Naive thymus-derived CD4-positive, alpha-beta T cell (primary cell): ENCODE results near the gene INSL3. TPM values are rescaled to one million over a fixed set of nuclear protein-coding genes. Genes with fewer than 3 reads are reported as not detected.
A peak's percentile ranks its signal among the peaks of the same experiment; 100 is the strongest.

Experiments
- ATAC-seq: fragments of 150-1000 bp; cut with Tn5 transposase; 2 replicates; pipeline ENCODE4 v1.10.0; 2021; ENCODE audit warnings: mild to moderate bottlenecking, moderate library complexity
- CTCF ChIA-PET: fragments of 350-600 bp; sonication (Branson Sonifier 250); formaldehyde crosslinking; loops from one replicate; lab custom pipeline; 2021; ENCODE audit warnings: antibody characterized with exemption; lab: Charles Lee
- POLR2A ChIA-PET: fragments of 350-600 bp; sonication (Branson Sonifier 250); formaldehyde crosslinking; loops from one replicate; lab custom pipeline; 2021; ENCODE audit warnings: antibody characterized with exemption, inconsistent platforms; lab: Charles Lee
- DNase-seq, 9 donors: peaks; one replicate each; pipeline versions ENCODE4 v3.0.0 to v3.0.0-alpha.2; 2020 to 2022; ENCODE audit warnings: mixed read lengths in 1 of 9
- H3K27ac ChIP-seq: one replicate; pipeline ENCODE4 v1.7.0; 2013; ENCODE audit warnings: mild to moderate bottlenecking, low read depth, low read length, moderate library complexity
- H3K27me3 ChIP-seq, 2 donors: one replicate each; pipeline ENCODE4 v1.7.0; 2013; ENCODE audit warnings: low read length in 2 of 2, mild to moderate bottlenecking in 2 of 2, moderate library complexity in 2 of 2; ENCODE audit not compliant: control insufficient read depth in 2 of 2, insufficient read depth in 2 of 2
- H3K36me3 ChIP-seq, 3 experiments: 1 replicate in 2 of 3; 2 replicates in 1 of 3; pipeline ENCODE4 v1.7.0; 2013; ENCODE audit warnings: low read length in 3 of 3, mild to moderate bottlenecking in 3 of 3, moderate library complexity in 1 of 3; ENCODE audit not compliant: insufficient read depth in 3 of 3, control insufficient read depth in 2 of 3
- H3K4me1 ChIP-seq, 2 donors: one replicate each; pipeline ENCODE4 v1.7.0; 2013; ENCODE audit warnings: low read length in 2 of 2, mild to moderate bottlenecking in 2 of 2, moderate library complexity in 1 of 2; ENCODE audit not compliant: control insufficient read depth in 2 of 2, insufficient read depth in 2 of 2
- H3K4me3 ChIP-seq: 2 replicates; pipeline ENCODE4 v1.7.0; 2013; ENCODE audit warnings: mild to moderate bottlenecking, low read length
- H3K9me3 ChIP-seq, 3 experiments: 1 replicate in 2 of 3; 2 replicates in 1 of 3; pipeline ENCODE4 v1.7.0; 2013; ENCODE audit warnings: low read length in 3 of 3; ENCODE audit not compliant: control insufficient read depth in 2 of 3
- H3K27ac Mint-ChIP-seq, 9 donors: one replicate each; pipeline ENCODE4 v1.8.0; 2020 to 2022; ENCODE audit warnings: mixed read lengths in 9 of 9, mild to moderate bottlenecking in 8 of 9, moderate library complexity in 5 of 9, inconsistent platforms in 2 of 9
- H3K27me3 Mint-ChIP-seq, 5 donors: one replicate each; pipeline ENCODE4 v1.8.0; 2021 to 2022; ENCODE audit warnings: mixed read lengths in 5 of 5, mild to moderate bottlenecking in 1 of 5
- H3K36me3 Mint-ChIP-seq, 5 donors: one replicate each; pipeline ENCODE4 v1.8.0; 2020 to 2022; ENCODE audit warnings: mixed read lengths in 5 of 5, mild to moderate bottlenecking in 3 of 5, inconsistent platforms in 1 of 5
- H3K4me1 Mint-ChIP-seq, 7 donors: one replicate each; pipeline ENCODE4 v1.8.0; 2020 to 2022; ENCODE audit warnings: mixed read lengths in 7 of 7, mild to moderate bottlenecking in 3 of 7, inconsistent platforms in 1 of 7
- H3K4me3 Mint-ChIP-seq, 10 donors: one replicate each; pipeline ENCODE4 v1.8.0; 2020 to 2022; ENCODE audit warnings: mild to moderate bottlenecking in 10 of 10, mixed read lengths in 10 of 10, moderate library complexity in 6 of 10, inconsistent platforms in 2 of 10
- H3K9me3 Mint-ChIP-seq, 11 donors: one replicate each; pipeline ENCODE4 v1.8.0; 2020 to 2022; ENCODE audit warnings: mixed read lengths in 11 of 11, mild to moderate bottlenecking in 4 of 11, inconsistent platforms in 1 of 11, moderate library complexity in 1 of 11
- intact Hi-C, 2 donors: fragments of 100-400 bp; cut with micrococcal nuclease; formaldehyde crosslinking; loops; one replicate each; pipeline ENCODE4 v1.15.1; 2023
- polyA plus RNA-seq, 2 donors: library from polyadenylated mRNA; unstranded; fragments of 300-500 nt; fragmentation: Illumina TruSeq; gene quantifications; one replicate each; pipeline ENCODE4 v1.2.3, GENCODE V29; 2021
- total RNA-seq, 6 experiments: library from RNA in 5 of 6; stranded (reverse) in 5 of 6; gene quantifications; 1 replicate in 5 of 6; 2 replicates in 1 of 6; pipeline ENCODE4 v1.2.3 and lab custom pipeline; 2021 to 2026

The INSL3 gene
- total and polyA plus RNA-seq, 7 experiments from 2014 or later: 2.0 to 11.1 (median 6.2) TPM

- intact Hi-C loops: no loop called here
- Mint-ChIP-seq H3K4me1 (peaks cover 0 to 20% (median 7%) of the 10 kb centered on the region in 7 donors), H3K9me3 (peaks cover 0 to 2% (median 0%) of the 10 kb centered on the region in 11 donors), H3K27me3 (no peaks in the 10 kb centered on the region), H3K36me3 (peaks cover 5 to 57% (median 13%) of the 10 kb centered on the region in 5 donors), H3K27ac (peak overlapping the region in 4 of 9 donors; percentile 7 to 59 (median 16)), H3K4me3 (no peak overlapping the region)
- Histone ChIP-seq H3K4me3 (no peak overlapping the region), H3K9me3 (no peaks in the 10 kb centered on the region), H3K36me3 (peaks cover 19 to 88% (median 35%) of the 10 kb centered on the region in 3 experiments), H3K27me3 (no peaks in the 10 kb centered on the region), H3K27ac (no peak overlapping the region), H3K4me1 (no peaks in the 10 kb centered on the region)
- ATAC-seq: no peak
- DNase-seq: no peak
- CTCF ChIA-PET: no interaction called here
- POLR2A ChIA-PET: interaction anchor here (0.9 kb wide), 1 partner anchor 20 kb away, joined by 5 read pairs; no protein-coding TSS in a partner anchor
Measured at GRCh38 chr19:17829855-17830566, 8.7 kb upstream of the INSL3 start.

- Histone ChIP-seq H3K36me3 (peaks cover 1 to 62% (median 14%) of the 10 kb centered on the region in 3 experiments), H3K9me3 (no peaks in the 10 kb centered on the region), H3K27ac (no peak overlapping the region), H3K4me1 (no peaks in the 10 kb centered on the region), H3K4me3 (no peak overlapping the region), H3K27me3 (no peaks in the 10 kb centered on the region)
- Mint-ChIP-seq H3K36me3 (peaks cover 4 to 32% (median 7%) of the 10 kb centered on the region in 5 donors), H3K4me1 (peaks cover 0 to 17% (median 5%) of the 10 kb centered on the region in 7 donors), H3K27me3 (no peaks in the 10 kb centered on the region), H3K4me3 (no peak overlapping the region), H3K27ac (peak overlapping the region in 1 of 9 donors; percentile 43), H3K9me3 (peaks cover 0 to 2% (median 0%) of the 10 kb centered on the region in 11 donors)
- ChIA-PET POLR2A (interaction anchor here (0.5 to 0.6 kb wide), 3 partner anchors 25 to 95 kb away, joined by 3 to 6 read pairs (median 3); no protein-coding TSS in a partner anchor), CTCF (no interaction called here)
- ATAC-seq (no peak), DNase-seq (no peak)
- intact Hi-C loops: no loop called here
Measured at GRCh38 chr19:17826508-17827056, 5.3 kb upstream of the INSL3 start.

GRCh38 chr19:17824339-17824738 is 3.0 kb upstream of the INSL3 start:
- POLR2A ChIA-PET: interaction anchor here (0.9 to 1.0 kb wide), 2 partner anchors 16 to 23 kb away, joined by 3 to 5 read pairs; partner anchors contain the start of gene JAK3
- no peak overlapping the region for H3K4me3 Mint-ChIP-seq
- Histone ChIP-seq H3K4me3 (no peak overlapping the region), H3K36me3 (peaks cover 0 to 41% (median 5%) of the 10 kb centered on the region in 3 experiments), H3K27ac (no peak overlapping the region), H3K9me3 (no peaks in the 10 kb centered on the region), H3K4me1 (no peaks in the 10 kb centered on the region), H3K27me3 (no peaks in the 10 kb centered on the region)
- peaks cover 4 to 17% (median 7%) of the 10 kb centered on the region in 5 donors for H3K36me3 Mint-ChIP-seq
- peak overlapping the region in 7 of 9 donors; percentile 17 to 80 (median 57) for H3K27ac Mint-ChIP-seq
- CTCF ChIA-PET: interaction anchor here (1.0 kb wide), 1 partner anchor 32 kb away, joined by 3 read pairs; no protein-coding TSS in a partner anchor
- H3K9me3 Mint-ChIP-seq: peaks cover 0 to 2% (median 0%) of the 10 kb centered on the region in 11 donors
- ATAC-seq (no peak), DNase-seq (no peak)
- intact Hi-C loops: no loop called here
- H3K4me1 Mint-ChIP-seq: peaks cover 0 to 14% (median 5%) of the 10 kb centered on the region in 7 donors
- no peaks in the 10 kb centered on the region for H3K27me3 Mint-ChIP-seq

GRCh38 chr19:17817668-17818363 is 3.5 kb downstream of the INSL3 start:
- H3K4me1 Mint-ChIP-seq: peaks cover 0 to 4% (median 0%) of the 10 kb centered on the region in 7 donors
- ChIA-PET CTCF (no interaction called here), POLR2A (no interaction called here)
- intact Hi-C loops: no loop called here
- no peak for ATAC-seq
- H3K9me3 Mint-ChIP-seq: no peaks in the 10 kb centered on the region
- DNase-seq: no peak
- H3K36me3 Mint-ChIP-seq: peaks cover 0 to 8% (median 0%) of the 10 kb centered on the region in 5 donors
- Histone ChIP-seq H3K9me3 (no peaks in the 10 kb centered on the region), H3K4me1 (no peaks in the 10 kb centered on the region), H3K4me3 (no peak overlapping the region), H3K36me3 (peaks cover 0 to 7% (median 0%) of the 10 kb centered on the region in 3 experiments), H3K27me3 (no peaks in the 10 kb centered on the region), H3K27ac (no peak overlapping the region)
- no peaks in the 10 kb centered on the region for H3K27me3 Mint-ChIP-seq
- H3K4me3 Mint-ChIP-seq: no peak overlapping the region
- H3K27ac Mint-ChIP-seq: peak overlapping the region in 2 of 9 donors; percentile 60 to 77

DNA sequence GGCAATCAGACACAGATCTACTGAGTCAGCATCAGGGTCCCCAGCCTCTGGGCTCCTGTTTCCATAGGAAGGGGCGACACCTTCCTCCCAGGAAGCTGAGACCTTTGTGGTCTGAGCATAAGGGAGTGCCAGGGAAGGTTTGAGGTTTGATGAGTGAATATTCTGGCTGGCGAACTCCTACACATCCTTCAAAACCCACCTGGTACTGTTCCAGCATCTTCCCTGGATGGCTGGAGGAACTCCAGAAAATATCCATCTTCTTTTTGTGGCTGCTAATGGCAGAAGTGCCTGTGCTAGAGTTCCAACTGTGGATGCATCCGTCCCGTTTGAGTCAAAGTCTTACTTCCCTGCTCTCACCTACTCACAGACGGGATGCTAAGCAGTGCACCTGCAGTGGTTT is 9.2 kb downstream of the INSL3 start:
- no peaks in the 10 kb centered on the region for H3K9me3 ChIP-seq
- H3K9me3 Mint-ChIP-seq: no peaks in the 10 kb centered on the region
- peaks cover 0 to 7% of the 10 kb centered on the region in 2 donors for H3K4me1 ChIP-seq
- peaks cover 0 to 8% (median 0%) of the 10 kb centered on the region in 5 donors for H3K36me3 Mint-ChIP-seq
- intact Hi-C loops: no loop called here
- H3K4me1 Mint-ChIP-seq: peaks cover 0 to 17% (median 9%) of the 10 kb centered on the region in 7 donors
- peak overlapping the region in 1 of 9 donors; percentile 42 for H3K27ac Mint-ChIP-seq
- ATAC-seq (no peak), DNase-seq (no peak)
- H3K27me3 ChIP-seq: no peaks in the 10 kb centered on the region
- peaks cover 0 to 7% (median 0%) of the 10 kb centered on the region in 3 experiments for H3K36me3 ChIP-seq
- peaks cover 0 to 6% (median 0%) of the 10 kb centered on the region in 5 donors for H3K27me3 Mint-ChIP-seq
- no peak overlapping the region for H3K4me3 ChIP-seq
- H3K27ac ChIP-seq: no peak overlapping the region
- CTCF ChIA-PET: no interaction called here
- POLR2A ChIA-PET: interaction anchor here (0.7 to 1.0 kb wide), 2 partner anchors 9 to 15 kb away, joined by 3 to 4 read pairs; no protein-coding TSS in a partner anchor
- H3K4me3 Mint-ChIP-seq: no peak overlapping the region

DNA sequence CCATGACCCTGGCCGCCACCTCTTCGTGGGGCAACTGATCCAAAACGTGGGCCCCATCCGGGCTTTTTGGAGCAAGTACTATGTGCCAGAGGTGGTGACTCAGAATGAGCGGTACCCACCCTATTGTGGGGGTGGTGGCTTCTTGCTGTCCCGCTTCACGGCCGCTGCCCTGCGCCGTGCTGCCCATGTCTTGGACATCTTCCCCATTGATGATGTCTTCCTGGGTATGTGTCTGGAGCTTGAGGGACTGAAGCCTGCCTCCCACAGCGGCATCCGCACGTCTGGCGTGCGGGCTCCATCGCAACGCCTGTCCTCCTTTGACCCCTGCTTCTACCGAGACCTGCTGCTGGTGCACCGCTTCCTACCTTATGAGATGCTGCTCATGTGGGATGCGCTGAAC is 9.6 kb downstream of the INSL3 start:
- DNase-seq: no peak
- H3K9me3 ChIP-seq: no peaks in the 10 kb centered on the region
- peaks cover 0 to 8% (median 0%) of the 10 kb centered on the region in 5 donors for H3K27me3 Mint-ChIP-seq
- H3K4me1 ChIP-seq: peaks cover 0 to 8% of the 10 kb centered on the region in 2 donors
- intact Hi-C loops: no loop called here
- POLR2A ChIA-PET: interaction anchor here (1.0 kb wide), 1 partner anchor 8 kb away, joined by 4 read pairs; no protein-coding TSS in a partner anchor
- H3K4me1 Mint-ChIP-seq: peaks cover 0 to 21% (median 9%) of the 10 kb centered on the region in 7 donors
- CTCF ChIA-PET: no interaction called here
- H3K27me3 ChIP-seq: no peaks in the 10 kb centered on the region
- no peak for ATAC-seq
- H3K27ac ChIP-seq: no peak overlapping the region
- no peaks in the 10 kb centered on the region for H3K9me3 Mint-ChIP-seq
- peaks cover 0 to 6% (median 0%) of the 10 kb centered on the region in 3 experiments for H3K36me3 ChIP-seq
- H3K4me3 Mint-ChIP-seq: no peak overlapping the region
- peaks cover 0 to 8% (median 0%) of the 10 kb centered on the region in 5 donors for H3K36me3 Mint-ChIP-seq
- no peak overlapping the region for H3K4me3 ChIP-seq
- no peak overlapping the region for H3K27ac Mint-ChIP-seq
